Measurements from ENCODE around the gene ASPHD2.

The ASPHD2 gene

DNA sequence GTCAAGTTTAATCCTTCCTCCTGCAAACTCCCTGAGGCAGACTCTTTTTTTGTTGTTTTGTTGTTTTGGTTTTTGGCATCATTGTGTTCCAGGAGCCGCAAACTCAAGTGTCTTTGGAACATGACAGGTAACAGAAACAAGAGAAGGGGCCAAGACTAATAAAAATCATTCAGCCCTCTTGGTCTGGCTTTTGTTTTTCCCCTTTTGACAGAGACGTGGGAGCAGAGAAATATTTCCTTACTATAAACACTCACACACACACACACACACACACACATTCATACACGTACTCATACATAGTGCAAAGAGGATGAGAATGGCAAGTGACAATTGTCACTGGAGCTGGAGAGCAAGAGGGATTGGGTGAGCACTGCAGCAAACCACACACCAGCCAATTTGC is 10.4 kb upstream of the ASPHD2 start:
- H3K4me1 Mint-ChIP-seq, result peaks cover 20% of the 10 kb centered on the region
- no peaks in the 10 kb centered on the region for H3K9me3 Mint-ChIP-seq

DNA sequence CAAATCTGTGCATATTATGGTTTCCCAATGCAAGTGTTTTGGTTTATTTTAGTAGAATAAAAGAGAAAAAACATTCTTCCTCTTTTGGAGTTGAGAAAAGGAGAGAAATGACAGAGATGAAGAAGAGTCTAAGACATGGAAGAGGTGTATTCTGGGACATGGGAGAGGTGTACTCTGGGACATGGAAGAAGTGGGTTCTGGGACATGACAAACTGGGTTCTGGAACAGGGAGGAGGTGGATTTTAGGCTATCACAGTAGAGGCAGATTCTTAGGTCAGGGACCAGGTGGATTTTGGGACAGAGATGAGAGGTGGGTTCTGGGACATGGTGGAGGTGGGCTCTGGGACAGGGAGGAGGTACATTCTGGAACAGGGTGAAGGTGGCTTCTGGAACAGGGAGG is 2.1 kb upstream of the ASPHD2 start:
- TF ChIP-seq, protein P1, sequence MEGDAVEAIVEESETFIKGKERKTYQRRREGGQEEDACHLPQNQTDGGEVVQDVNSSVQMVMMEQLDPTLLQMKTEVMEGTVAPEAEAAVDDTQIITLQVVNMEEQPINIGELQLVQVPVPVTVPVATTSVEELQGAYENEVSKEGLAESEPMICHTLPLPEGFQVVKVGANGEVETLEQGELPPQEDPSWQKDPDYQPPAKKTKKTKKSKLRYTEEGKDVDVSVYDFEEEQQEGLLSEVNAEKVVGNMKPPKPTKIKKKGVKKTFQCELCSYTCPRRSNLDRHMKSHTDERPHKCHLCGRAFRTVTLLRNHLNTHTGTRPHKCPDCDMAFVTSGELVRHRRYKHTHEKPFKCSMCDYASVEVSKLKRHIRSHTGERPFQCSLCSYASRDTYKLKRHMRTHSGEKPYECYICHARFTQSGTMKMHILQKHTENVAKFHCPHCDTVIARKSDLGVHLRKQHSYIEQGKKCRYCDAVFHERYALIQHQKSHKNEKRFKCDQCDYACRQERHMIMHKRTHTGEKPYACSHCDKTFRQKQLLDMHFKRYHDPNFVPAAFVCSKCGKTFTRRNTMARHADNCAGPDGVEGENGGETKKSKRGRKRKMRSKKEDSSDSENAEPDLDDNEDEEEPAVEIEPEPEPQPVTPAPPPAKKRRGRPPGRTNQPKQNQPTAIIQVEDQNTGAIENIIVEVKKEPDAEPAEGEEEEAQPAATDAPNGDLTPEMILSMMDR (IDR thresholded peaks at IDR 0.05; ENCODE audit: unreplicated experiment in 3 of 3), result no peak
- Mint-ChIP-seq H3K27me3 (ENCODE audit: low read depth) (peaks cover 56% of the 10 kb centered on the region), H3K36me3 (ENCODE audit: low read depth) (no peaks in the 10 kb centered on the region)

More for the DNA sequence above, 10.4 kb upstream of the ASPHD2 start:
- TF ChIP-seq, protein P1 (IDR thresholded peaks at IDR 0.05; ENCODE audit: unreplicated experiment in 3 of 3), result no peak
- Mint-ChIP-seq H3K27ac (no peak overlapping the region), H3K36me3 (ENCODE audit: low read depth) (no peaks in the 10 kb centered on the region), H3K27me3 (ENCODE audit: low read depth) (peaks cover 40% of the 10 kb centered on the region), H3K4me3 (no peak overlapping the region)

DNA sequence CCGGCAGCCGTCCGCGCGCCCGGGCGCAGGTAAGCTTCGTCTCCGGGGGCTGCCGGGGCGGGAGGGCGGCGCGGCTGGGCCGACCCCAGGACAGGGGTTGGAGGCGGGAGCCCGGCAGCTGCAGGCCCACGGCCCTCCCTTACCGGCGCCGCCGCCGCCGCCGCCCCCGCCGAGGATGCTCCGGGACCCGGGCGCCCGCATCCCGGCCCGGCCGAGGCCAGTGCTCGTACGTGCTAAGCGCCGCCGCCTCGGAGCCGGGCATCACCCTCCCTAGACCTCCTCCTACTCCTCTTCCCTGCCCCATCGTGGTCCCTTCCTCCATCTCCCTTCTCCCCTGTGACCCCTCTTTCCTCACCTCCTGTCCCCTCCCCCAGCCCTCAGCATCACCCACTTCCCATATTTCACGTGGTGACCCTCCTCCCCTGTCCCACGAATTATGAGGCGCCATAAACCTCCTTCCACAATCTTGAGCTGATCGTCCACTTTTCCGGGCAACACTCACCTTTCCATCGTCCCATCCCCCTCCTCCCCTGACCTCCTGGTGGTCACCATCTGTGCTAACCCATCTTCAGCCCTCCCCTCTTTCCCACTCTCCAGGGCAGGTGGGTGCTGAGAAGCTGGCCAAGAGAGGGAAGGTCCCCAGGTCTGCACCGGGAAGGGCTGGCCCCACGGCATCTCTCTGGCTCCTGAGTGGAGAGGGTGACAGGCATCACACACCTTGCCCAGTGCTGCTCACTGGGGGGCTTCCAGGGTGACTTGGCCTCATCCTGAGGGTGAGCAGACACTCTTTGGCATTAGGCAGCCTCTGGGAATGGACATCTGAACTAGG is 612 bp downstream of the ASPHD2 start:
- Mint-ChIP-seq H3K27ac (peak overlapping the region in 2 of 3 experiments; percentile 16 to 81), H3K9me3 (peaks cover 3% of the 10 kb centered on the region), H3K36me3 (ENCODE audit: low read depth) (no peaks in the 10 kb centered on the region), H3K4me3 (peak overlapping the region; percentile 76 to 81 (median 81)), H3K27me3 (ENCODE audit: low read depth) (peaks cover 57% of the 10 kb centered on the region), H3K4me1 (peaks cover 19% of the 10 kb centered on the region)
- TF ChIP-seq, protein P1 (IDR thresholded peaks at IDR 0.05; ENCODE audit: unreplicated experiment in 3 of 3), result no peak

More for the DNA sequence above, 2.1 kb upstream of the ASPHD2 start:
- H3K4me1 Mint-ChIP-seq, result peaks cover 19% of the 10 kb centered on the region
- peak overlapping the region; percentile 72 to 84 (median 78) for H3K4me3 Mint-ChIP-seq
- H3K27ac Mint-ChIP-seq, result no peak overlapping the region
- H3K9me3 Mint-ChIP-seq, result peaks cover 3% of the 10 kb centered on the region

GRCh38 chr22:26430600-26430999 is 1.5 kb downstream of the ASPHD2 start:
- Mint-ChIP-seq H3K4me1 (peaks cover 24% of the 10 kb centered on the region), H3K9me3 (peaks cover 3% of the 10 kb centered on the region), H3K27me3 (ENCODE audit: low read depth) (peaks cover 55% of the 10 kb centered on the region), H3K4me3 (peak overlapping the region; percentile 76 to 81 (median 81)), H3K36me3 (ENCODE audit: low read depth) (no peaks in the 10 kb centered on the region), H3K27ac (peak overlapping the region; percentile 16 to 81 (median 62))
- TF ChIP-seq, protein P1 (IDR thresholded peaks at IDR 0.05; ENCODE audit: unreplicated experiment in 3 of 3), result no peak

- peak overlapping the region; percentile 16 to 81 (median 62) for H3K27ac Mint-ChIP-seq
Measured at GRCh38 chr22:26431261-26431995, 2.4 kb downstream of the ASPHD2 start.

More at GRCh38 chr22:26431261-26431995, 2.4 kb downstream of the ASPHD2 start:
- Mint-ChIP-seq H3K4me3 (peak overlapping the region; percentile 76 to 81 (median 81)), H3K9me3 (no peaks in the 10 kb centered on the region), H3K36me3 (ENCODE audit: low read depth) (no peaks in the 10 kb centered on the region), H3K27me3 (ENCODE audit: low read depth) (peaks cover 51% of the 10 kb centered on the region), H3K4me1 (peaks cover 26% of the 10 kb centered on the region)
- TF ChIP-seq, protein P1 (IDR thresholded peaks at IDR 0.05; ENCODE audit: unreplicated experiment in 3 of 3), result no peak

All from nephron (organoid).